Ovary (tissue), 9 donors: Measurements from ENCODE around the gene NKAPL. TPM values are rescaled to one million over a fixed set of nuclear protein-coding genes. Genes with fewer than 3 reads are reported as not detected.

Experiments
- DNase-seq, 5 donors: peaks; one replicate each; pipeline ENCODE4 v3.0.0-alpha.2; 2019 to 2020
- H3K27ac ChIP-seq, 2 donors: fragments of 200-600 bp; one replicate each; pipeline versions ENCODE4 v1.5.1 to v1.8.0; 2019 to 2022
- H3K27me3 ChIP-seq: fragments of 200-600 bp; one replicate; pipeline ENCODE4 v1.8.0; 2022
- H3K36me3 ChIP-seq: fragments of 200-600 bp; sonication (generic); one replicate; pipeline ENCODE4 v1.5.1; 2019
- H3K4me1 ChIP-seq: one replicate; pipeline ENCODE4 v1.8.1; 2013; ENCODE audit warnings: mild to moderate bottlenecking, moderate library complexity; ENCODE audit not compliant: insufficient read depth
- H3K4me3 ChIP-seq: fragments of 200-600 bp; sonication (generic); one replicate; pipeline ENCODE4 v1.5.1; 2017
- H3K9me3 ChIP-seq, 2 donors: fragments of 200-600 bp in 1 of 2; sonication (generic) in 1 of 2; one replicate each; pipeline versions ENCODE4 v1.5.1 to v1.8.1; 2013 to 2019; ENCODE audit warnings: mild to moderate bottlenecking in 1 of 2, moderate library complexity in 1 of 2
- EP300 ChIP-seq: sonication (generic); formaldehyde crosslinking; IDR thresholded peaks from one replicate; pipeline ENCODE4 v1.6.1; 2017; ENCODE audit warnings: antibody characterized with exemption
- POLR2A ChIP-seq: fragments of 450-650 bp; IDR thresholded peaks from one replicate; pipeline ENCODE4 v1.6.1; 2017; ENCODE audit warnings: antibody characterized with exemption, mild to moderate bottlenecking, moderate library complexity
- WGBS, 3 donors: extraction: QIAGEN DNeasy Blood & Tissue Kit in 1 of 3; methylation state at CpG; one replicate each; pipeline versions ENCODE4 v1.1.5 to v1.1.7; 2013 to 2017; 5-methylcytosine and 5-hydroxymethylcytosine counted together
- intact Hi-C, 4 donors: fragments of 100-400 bp; cut with DNase I; formaldehyde crosslinking; loops; one replicate each; pipeline versions ENCODE4 v1.11.0 to v1.15.1; 2022 to 2023
- polyA plus RNA-seq, 2 donors: library from polyadenylated mRNA; stranded (reverse); fragments of 200-250 nt in 1 of 2; fragments of 350-450 nt in 1 of 2; fragmentation: Illumina TruSeq in 1 of 2; extraction: RNeasy Lipid Tissue Mini Kit (QIAGEN cat#74804) in 1 of 2; gene quantifications; one replicate each; pipeline ENCODE4 v1.2.3, GENCODE V29; 2013 to 2014
- total RNA-seq, 7 donors: library from RNA; depleted of rRNA in 2 of 7; stranded (reverse); fragments of >200 nt in 2 of 7; fragmentation: NEBNext Ultra II Directional in 3 of 7; extraction: Animal tissue kit (Norgen Biotek cat#: 25700) in 3 of 7; gene quantifications; one replicate each; pipeline versions ENCODE4 v1.1.0 to v1.2.4, GENCODE V29; 2016 to 2023
- TF ChIP-seq, protein P1 (sequence below), 3 donors: fragments of 450-650 bp in 2 of 3; fragments of 200-600 bp in 1 of 3; IDR thresholded peaks; one replicate each; pipeline versions ENCODE4 v1.5.1 to v1.8.0; 2016 to 2022; ENCODE audit warnings: antibody characterized with exemption in 3 of 3, mild to moderate bottlenecking in 1 of 3
- donor health status: DM: no; HTN: no; CAD: no; lungs with moderate emphysema.
- donor health status: DM: no; HTN: no; CAD: no.
- donor health status: Bipolar disorder and iron deficiency.
- donor health status: DM: yes; HTN: yes; CAD: no.
- donor health status: DM: no; HTN: no; CAD: no.
- donor health status: DM: yes; HTN: yes; CAD: no.

NKAPL gene
- total and polyA plus RNA-seq, 9 donors: 0.34 to 2.4 (median 1.6) TPM

DNA sequence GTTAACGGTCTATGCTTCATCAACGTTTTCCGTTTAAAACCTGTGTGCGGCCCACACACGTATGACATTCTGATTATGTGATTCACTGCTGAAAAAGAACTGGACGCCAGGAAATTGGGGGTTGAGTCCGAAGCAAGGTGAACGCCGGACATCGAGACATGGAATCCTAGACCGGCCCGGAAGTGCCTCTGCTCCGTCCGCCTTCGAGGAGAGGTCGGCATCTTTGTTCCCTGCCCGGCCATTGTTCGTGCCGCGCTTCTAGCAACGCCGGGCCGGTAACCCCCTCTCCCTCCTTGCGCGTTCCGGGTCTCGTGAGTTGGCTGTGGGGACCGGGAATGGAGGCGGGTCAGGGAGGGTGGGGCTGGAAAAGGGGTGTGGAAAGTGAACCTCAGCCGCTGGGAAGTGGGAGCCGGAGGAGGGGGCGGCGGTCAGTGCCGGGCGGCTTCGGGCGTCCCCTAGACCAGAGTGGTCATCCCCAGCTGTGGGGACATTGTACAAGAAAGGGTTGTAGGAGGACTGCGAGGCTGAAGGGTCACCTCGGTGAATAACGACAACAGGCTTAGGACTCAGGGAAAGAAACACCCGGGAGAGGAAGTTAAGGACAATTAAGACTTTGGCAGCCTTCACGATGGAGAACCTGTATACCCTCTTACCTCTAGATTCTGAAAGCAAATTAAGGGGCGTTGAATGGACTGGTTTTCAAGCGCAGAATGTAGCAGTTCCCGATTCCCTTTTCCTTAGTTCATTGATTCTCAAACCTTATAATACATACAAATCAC lies 33.9 kb upstream of the NKAPL start, which contains the start of gene ZSCAN9:
Gene ZSCAN9 (plus strand): TSS at position 220 of the 779 bp plus-strand sequence. CDS start 1,810 bp downstream, outside the sequence.
- DNase-seq: peak; percentile 83 to 92 (median 85)
- Histone ChIP-seq H3K27ac (peak within 1 kb of the TSS in 1 of 2 donors; percentile 33), H3K4me1 (peaks cover 1% of the 10 kb centered on the region), H3K36me3 (no peaks in the 10 kb centered on the region), H3K9me3 (no peaks in the 10 kb centered on the region), H3K27me3 (no peaks in the 10 kb centered on the region), H3K4me3 (peak within 1 kb of the TSS; percentile 89)
- intact Hi-C loops: loop anchor here in 1 of 4 donors (5.0 kb wide), 1 partner anchor 132 kb away; no protein-coding TSS in a partner anchor
- WGBS, 3 donors: 0 to 1% (median 0%) methylated on average over 45 of the region's 45 CpGs
- TF ChIP-seq EP300: no peak
- TF ChIP-seq, protein P1, sequence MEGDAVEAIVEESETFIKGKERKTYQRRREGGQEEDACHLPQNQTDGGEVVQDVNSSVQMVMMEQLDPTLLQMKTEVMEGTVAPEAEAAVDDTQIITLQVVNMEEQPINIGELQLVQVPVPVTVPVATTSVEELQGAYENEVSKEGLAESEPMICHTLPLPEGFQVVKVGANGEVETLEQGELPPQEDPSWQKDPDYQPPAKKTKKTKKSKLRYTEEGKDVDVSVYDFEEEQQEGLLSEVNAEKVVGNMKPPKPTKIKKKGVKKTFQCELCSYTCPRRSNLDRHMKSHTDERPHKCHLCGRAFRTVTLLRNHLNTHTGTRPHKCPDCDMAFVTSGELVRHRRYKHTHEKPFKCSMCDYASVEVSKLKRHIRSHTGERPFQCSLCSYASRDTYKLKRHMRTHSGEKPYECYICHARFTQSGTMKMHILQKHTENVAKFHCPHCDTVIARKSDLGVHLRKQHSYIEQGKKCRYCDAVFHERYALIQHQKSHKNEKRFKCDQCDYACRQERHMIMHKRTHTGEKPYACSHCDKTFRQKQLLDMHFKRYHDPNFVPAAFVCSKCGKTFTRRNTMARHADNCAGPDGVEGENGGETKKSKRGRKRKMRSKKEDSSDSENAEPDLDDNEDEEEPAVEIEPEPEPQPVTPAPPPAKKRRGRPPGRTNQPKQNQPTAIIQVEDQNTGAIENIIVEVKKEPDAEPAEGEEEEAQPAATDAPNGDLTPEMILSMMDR (IDR thresholded peaks at IDR 0.05): no peak
- peak; percentile 20 for TF ChIP-seq POLR2A

DNA sequence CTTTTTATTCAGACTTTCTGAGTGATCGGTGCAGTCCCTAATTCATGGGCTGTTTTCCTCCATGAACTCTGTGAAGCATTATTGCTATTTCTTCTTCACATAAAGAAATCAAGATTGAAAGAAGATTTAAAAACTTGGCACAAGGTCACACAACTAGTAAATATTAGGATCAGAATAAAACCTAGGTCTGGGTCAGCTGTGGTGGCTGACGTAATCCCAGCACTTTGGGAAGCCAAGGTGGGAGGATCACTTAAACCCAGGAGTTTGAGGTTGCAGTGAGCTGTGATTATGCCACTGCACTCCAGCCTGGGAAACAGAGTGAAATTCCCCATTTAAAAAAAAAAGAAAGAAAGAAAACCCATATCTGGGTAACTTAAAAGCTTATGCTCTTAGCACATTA lies 32.6 kb upstream of the NKAPL start:
- 94 to 97% (median 95%) methylated on average over 2 of the region's 2 CpGs for WGBS, 3 donors
- TF ChIP-seq POLR2A (no peak), EP300 (no peak)
- TF ChIP-seq, protein P1 (IDR thresholded peaks at IDR 0.05): no peak
- Histone ChIP-seq H3K4me1 (peaks cover 1% of the 10 kb centered on the region), H3K27ac (no peak overlapping the region), H3K4me3 (no peak overlapping the region), H3K36me3 (no peaks in the 10 kb centered on the region), H3K27me3 (no peaks in the 10 kb centered on the region), H3K9me3 (no peaks in the 10 kb centered on the region)
- intact Hi-C loops: loop anchor here in 1 of 4 donors (5.0 kb wide), 1 partner anchor 131 kb away; no protein-coding TSS in a partner anchor
- DNase-seq: no peak

DNA sequence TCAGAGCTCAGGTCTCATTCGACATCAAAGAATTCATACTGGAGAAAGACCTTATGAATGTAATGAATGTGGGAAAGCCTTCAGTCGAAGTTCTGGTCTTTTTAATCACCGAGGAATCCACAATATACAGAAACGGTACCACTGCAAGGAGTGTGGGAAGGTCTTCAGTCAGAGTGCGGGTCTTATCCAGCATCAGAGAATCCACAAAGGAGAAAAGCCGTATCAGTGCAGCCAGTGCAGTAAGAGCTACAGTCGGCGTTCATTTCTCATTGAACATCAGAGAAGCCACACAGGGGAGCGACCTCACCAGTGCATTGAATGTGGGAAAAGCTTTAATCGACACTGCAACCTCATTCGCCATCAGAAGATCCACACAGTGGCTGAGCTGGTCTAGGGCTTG lies 26.3 kb upstream of the NKAPL start:
- no peak for DNase-seq
- no peaks in the 10 kb centered on the region for H3K36me3 ChIP-seq
- intact Hi-C loops: no loop called here
- peaks cover 0 to 3% of the 10 kb centered on the region in 2 donors for H3K9me3 ChIP-seq
- no peaks in the 10 kb centered on the region for H3K27me3 ChIP-seq
- no peak overlapping the region for H3K27ac ChIP-seq
- WGBS, 3 donors: 95 to 97% (median 96%) methylated on average over 11 of the region's 11 CpGs
- no peaks in the 10 kb centered on the region for H3K4me1 ChIP-seq
- H3K4me3 ChIP-seq: no peak overlapping the region
- no peak for TF ChIP-seq EP300
- TF ChIP-seq, protein P1 (IDR thresholded peaks at IDR 0.05): no peak

DNA sequence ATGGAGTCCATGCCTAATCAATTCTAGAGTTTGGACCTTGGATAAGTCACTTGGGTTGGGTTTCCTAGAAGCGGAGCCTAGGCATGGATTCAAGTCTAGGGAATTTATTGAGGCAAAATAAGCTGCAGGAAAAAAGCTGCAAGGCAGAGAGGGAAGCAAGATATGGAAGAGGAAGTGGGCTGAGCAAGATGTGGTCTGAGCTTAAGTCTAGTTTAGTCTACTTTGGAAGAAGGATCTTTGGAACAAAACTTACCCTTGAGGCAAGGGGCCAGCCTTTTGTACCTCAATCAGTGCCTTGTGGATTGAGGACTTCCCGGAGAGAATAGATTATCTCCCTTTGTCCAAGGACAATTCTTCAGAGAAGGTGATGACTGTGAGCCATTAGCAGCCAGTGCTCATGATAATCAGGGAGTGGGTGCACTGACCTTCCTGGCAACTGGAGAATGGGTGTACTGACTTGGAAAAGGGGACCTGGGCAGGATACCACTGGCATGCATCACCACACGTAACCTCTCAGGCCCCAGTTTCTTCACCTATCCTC lies 23.1 kb upstream of the NKAPL start:
- no peak for TF ChIP-seq POLR2A
- TF ChIP-seq, protein P1 (IDR thresholded peaks at IDR 0.05): no peak
- TF ChIP-seq EP300: no peak
- intact Hi-C loops: no loop called here
- Histone ChIP-seq H3K9me3 (peaks cover 0 to 3% of the 10 kb centered on the region in 2 donors), H3K27me3 (no peaks in the 10 kb centered on the region), H3K4me1 (no peaks in the 10 kb centered on the region), H3K4me3 (no peak overlapping the region), H3K27ac (no peak overlapping the region), H3K36me3 (no peaks in the 10 kb centered on the region)
- no peak for DNase-seq
- WGBS, 3 donors: 74 to 92% (median 77%) methylated on average over 3 of the region's 3 CpGs
